Activated naive CD8-positive, alpha-beta T cell treated with anti-CD3 and anti-CD28 coated beads, Interleukin-2, amount 50 U/mL, for 16 hours (primary cell): ENCODE measurements around the gene SYT1.

Source experiments
- DNase-seq: peaks from one replicate; pipeline ENCODE4 v3.0.0-alpha.2; 2020; ENCODE audit warnings: low read depth, low spot score

The SYT1 gene

GRCh38 chr12:79434561-79434960 lies 570.0 kb downstream of the SYT1 start:
- no peak for DNase-seq

- DNase-seq = no peak
These were observed 571.2 kb downstream of the SYT1 start for GRCh38 chr12:79435742-79436141.

- no peak for DNase-seq
These were observed 574.1 kb downstream of the SYT1 start for GRCh38 chr12:79438480-79439174.

- no peak for DNase-seq
These were observed 574.7 kb downstream of the SYT1 start for GRCh38 chr12:79439175-79439825.

- DNase-seq = no peak
These were observed 577.0 kb downstream of the SYT1 start for GRCh38 chr12:79441534-79441933.

- no peak for DNase-seq
These were observed 577.8 kb downstream of the SYT1 start for GRCh38 chr12:79442396-79442795.

GRCh38 chr12:79444089-79444488 lies 579.5 kb downstream of the SYT1 start:
- DNase-seq = no peak

GRCh38 chr12:79448816-79449215 lies 584.2 kb downstream of the SYT1 start:
- DNase-seq = no peak

- no peak for DNase-seq
These were observed 586.8 kb downstream of the SYT1 start for GRCh38 chr12:79451365-79451764.

GRCh38 chr12:79451978-79452377 lies 587.4 kb downstream of the SYT1 start:
- DNase-seq = no peak

- DNase-seq = no peak
These were observed 588.3 kb downstream of the SYT1 start for GRCh38 chr12:79452906-79453305.

- DNase-seq = no peak
These were observed 589.2 kb downstream of the SYT1 start for GRCh38 chr12:79453820-79454219.

- DNase-seq = no peak
These were observed 589.8 kb downstream of the SYT1 start for GRCh38 chr12:79454338-79454843.

GRCh38 chr12:79455286-79455685 lies 590.7 kb downstream of the SYT1 start:
- no peak for DNase-seq

- no peak for DNase-seq
These were observed 617.7 kb downstream of the SYT1 start for GRCh38 chr12:79482323-79482722.

GRCh38 chr12:79482921-79483320 lies 618.3 kb downstream of the SYT1 start:
- DNase-seq = no peak

- DNase-seq = no peak
These were observed 621.6 kb downstream of the SYT1 start for GRCh38 chr12:79486154-79486553.

GRCh38 chr12:79487386-79488110 lies 623.0 kb downstream of the SYT1 start:
- no peak for DNase-seq
